BE2C (cell line): ENCODE measurements around the gene HDAC5.
"Not testable (repeated sequence)": the region's sequence is repeated elsewhere in the genome, so short reads cannot be mapped to it uniquely, and the experiment has no call there.

Source experiments
- DNase-seq: peaks from one replicate; pipeline ENCODE4 v3.0.0-alpha.2; 2020
- H3K27me3 ChIP-seq: fragments of 250-450 bp; sonication (Bioruptor Pico); 2 replicates; pipeline ENCODE4 v1.5.1; 2020; ENCODE audit warnings: mild to moderate bottlenecking
- H3K36me3 ChIP-seq: fragments of 250-450 bp; sonication (Bioruptor Pico); 2 replicates; pipeline ENCODE4 v1.5.1; 2020; ENCODE audit warnings: mild to moderate bottlenecking
- H3K4me1 ChIP-seq: fragments of 250-450 bp; sonication (Bioruptor Pico); 2 replicates; pipeline ENCODE4 v1.5.1; 2020
- H3K4me3 ChIP-seq: 2 replicates; pipeline ENCODE4 v1.5.1; 2011; ENCODE audit warnings: low read depth, low read length
- H3K9me3 ChIP-seq: fragments of 250-450 bp; sonication (Bioruptor Pico); 2 replicates; pipeline ENCODE4 v1.5.1; 2020
- CTCF ChIP-seq: IDR thresholded peaks from 2 replicates; pipeline ENCODE4 v1.5.1; 2012; ENCODE audit warnings: mild to moderate bottlenecking, low read depth, low read length

HDAC5 gene

GRCh38 chr17:44147812-44148211, 24.4 kb upstream of the HDAC5 start:
- Histone ChIP-seq H3K9me3 (no peaks in the 10 kb centered on the region), H3K36me3 (peaks cover 18% of the 10 kb centered on the region; the same call in 1 of the 2 replicates), H3K4me1 (peaks cover 6% of the 10 kb centered on the region), H3K27me3 (no peaks in the 10 kb centered on the region), H3K4me3 (no peak overlapping the region)
- no peak for TF ChIP-seq CTCF
- DNase-seq = no peak

DNA sequence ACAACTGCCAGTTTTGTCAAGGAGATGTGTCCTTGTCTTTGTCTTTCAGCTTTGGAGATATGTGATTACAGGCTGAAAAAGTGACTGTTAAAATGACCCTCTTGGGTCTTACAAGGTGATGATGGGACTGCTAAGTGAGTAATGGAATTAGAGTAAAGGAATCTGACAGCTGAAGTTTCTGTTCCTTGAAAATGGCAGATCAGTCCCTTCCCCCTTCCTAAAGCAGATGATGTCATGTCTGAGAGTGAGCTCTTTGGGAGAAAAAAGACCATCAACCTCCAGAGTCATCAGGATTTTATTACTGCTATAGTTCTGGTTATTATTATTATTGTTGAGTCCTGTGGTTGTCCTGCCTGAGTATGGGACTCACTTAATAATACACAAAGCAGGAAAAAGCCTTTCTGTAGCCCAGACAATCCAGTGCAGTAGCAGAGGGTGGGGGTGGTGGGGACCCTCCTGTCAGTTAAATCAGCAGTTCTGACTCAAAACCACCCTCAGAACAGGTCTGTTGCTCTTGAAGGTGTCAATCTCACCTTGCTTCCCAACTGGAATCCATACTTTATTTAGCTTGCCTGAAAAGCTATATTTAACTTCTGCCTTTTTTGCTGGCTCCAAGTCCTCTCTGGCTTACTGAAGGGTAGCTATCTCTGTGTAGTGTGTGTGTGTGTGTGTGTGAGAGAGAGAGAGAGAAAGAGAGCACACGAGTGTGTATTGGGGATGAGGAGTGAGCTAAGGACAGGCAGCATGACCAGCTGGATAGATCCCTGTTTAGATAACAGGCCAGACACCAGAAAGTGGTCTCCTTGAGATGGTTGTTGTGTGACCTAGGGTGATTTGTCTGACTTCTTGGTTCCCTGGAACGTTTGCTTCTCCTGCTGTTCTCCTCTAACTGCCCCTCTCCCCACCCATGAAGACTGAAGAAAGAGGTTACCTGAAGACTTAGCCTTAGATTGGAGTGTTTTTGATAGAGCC, 23.2 kb upstream of the HDAC5 start:
- Histone ChIP-seq H3K27me3 (no peaks in the 10 kb centered on the region), H3K4me1 (peaks cover 6% of the 10 kb centered on the region), H3K36me3 (peaks cover 13% of the 10 kb centered on the region; the same call in 1 of the 2 replicates), H3K4me3 (no peak overlapping the region), H3K9me3 (no peaks in the 10 kb centered on the region)
- DNase-seq = no peak
- TF ChIP-seq CTCF = no peak

GRCh38 chr17:44144966-44145739, 21.7 kb upstream of the HDAC5 start:
- TF ChIP-seq CTCF = no peak
- H3K4me1 ChIP-seq = peaks cover 6% of the 10 kb centered on the region
- no peak overlapping the region for H3K4me3 ChIP-seq
- H3K36me3 ChIP-seq = peaks cover 13% of the 10 kb centered on the region; the same call in 1 of the 2 replicates
- no peaks in the 10 kb centered on the region for H3K9me3 ChIP-seq
- no peak for DNase-seq
- no peaks in the 10 kb centered on the region for H3K27me3 ChIP-seq

DNA sequence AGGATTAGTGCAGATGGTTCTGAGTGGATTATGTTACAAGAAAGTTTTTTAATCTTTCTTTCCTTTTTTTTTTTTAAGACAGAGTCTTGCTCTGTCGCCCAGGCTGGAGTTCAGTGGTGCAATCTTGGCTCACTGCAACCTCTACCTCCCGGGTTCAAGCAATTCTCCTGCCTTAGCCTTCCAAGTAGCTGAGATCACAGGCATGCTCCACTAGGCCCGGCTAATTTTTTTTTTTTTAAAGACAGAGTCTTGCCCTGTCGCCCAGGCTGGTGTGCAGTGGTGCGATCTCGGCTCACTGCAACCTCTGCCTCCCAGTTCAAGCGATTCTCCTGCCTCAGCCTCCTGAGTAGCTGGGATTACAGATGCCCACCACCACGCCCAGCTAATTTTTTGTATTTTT, 20.5 kb upstream of the HDAC5 start:
- not testable (repeated sequence) for H3K4me1 ChIP-seq, H3K9me3 ChIP-seq, H3K27me3 ChIP-seq, H3K4me3 ChIP-seq, DNase-seq
- peaks cover 13% of the 10 kb centered on the region; the same call in 1 of the 2 replicates for H3K36me3 ChIP-seq

DNA sequence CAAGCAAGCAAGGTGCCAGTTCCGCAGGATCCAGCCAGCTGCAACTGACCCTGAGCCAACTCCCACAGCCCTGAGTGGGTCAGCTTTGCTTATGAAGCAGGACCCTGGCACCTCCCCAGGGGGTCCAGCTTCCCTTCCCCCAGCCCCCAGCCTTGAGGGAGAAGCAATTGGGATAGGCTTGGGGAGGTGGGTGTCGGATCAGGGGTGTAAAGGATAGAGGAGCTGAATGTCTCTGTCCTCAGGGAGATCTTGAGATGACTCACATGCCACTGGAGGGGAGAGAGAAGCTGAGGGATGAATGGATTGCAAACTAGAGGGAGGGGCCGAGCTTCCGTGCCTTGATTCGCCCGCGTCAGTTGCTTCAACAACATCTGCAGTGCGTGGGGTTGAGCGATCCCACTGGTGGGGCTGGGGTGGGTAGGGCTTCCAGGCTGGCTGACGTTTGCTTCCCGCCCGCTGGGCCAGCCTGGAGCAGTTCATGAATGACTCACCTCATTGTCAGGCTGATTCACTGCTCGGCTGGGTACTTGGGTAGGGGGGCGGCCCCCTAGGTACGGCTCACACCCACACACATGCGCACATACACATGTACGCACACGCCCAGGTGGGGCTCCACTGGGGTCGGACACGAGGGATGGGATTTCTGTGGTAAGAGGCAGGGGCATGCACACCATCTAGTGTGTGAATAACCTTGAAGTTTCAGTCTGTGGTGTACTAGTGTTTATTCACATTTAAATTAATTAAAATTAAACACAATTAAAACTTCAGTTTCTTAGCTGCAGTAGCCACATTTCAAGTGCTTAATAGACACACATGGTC, 14.7 kb upstream of the HDAC5 start:
- Histone ChIP-seq H3K36me3 (no peaks in the 10 kb centered on the region), H3K9me3 (no peaks in the 10 kb centered on the region), H3K27me3 (no peaks in the 10 kb centered on the region), H3K4me1 (peaks cover 4% of the 10 kb centered on the region), H3K4me3 (peak overlapping the region; percentile 45)
- peak; percentile 88 for DNase-seq
- TF ChIP-seq CTCF = no peak
